Ascending aorta (tissue), 2 donors: Measurements from ENCODE around the gene DYNLRB1. TPM values are rescaled to one million over a fixed set of nuclear protein-coding genes. Genes with fewer than 3 reads are reported as not detected.

Experiments used
- DNase-seq, 2 donors: peaks; one replicate each; pipeline ENCODE4 v3.0.0-alpha.2; 2019; ENCODE audit warnings: low spot score in 2 of 2
- H3K27ac ChIP-seq, 2 donors: fragments of 200-600 bp; sonication (generic); one replicate each; pipeline ENCODE4 v1.5.1; 2016 to 2017; ENCODE audit warnings: mild to moderate bottlenecking in 1 of 2
- H3K27me3 ChIP-seq: fragments of 200-600 bp; sonication (generic); one replicate; pipeline ENCODE4 v1.5.1; 2017
- H3K36me3 ChIP-seq, 2 donors: fragments of 200-600 bp; sonication (generic); one replicate each; pipeline ENCODE4 v1.5.1; 2016
- H3K4me1 ChIP-seq, 2 donors: fragments of 200-600 bp; sonication (generic); one replicate each; pipeline ENCODE4 v1.5.1; 2016 to 2017; ENCODE audit warnings: mild to moderate bottlenecking in 1 of 2
- H3K4me3 ChIP-seq, 2 donors: fragments of 200-600 bp; sonication (generic); one replicate each; pipeline ENCODE4 v1.5.1; 2016 to 2017; ENCODE audit warnings: mild to moderate bottlenecking in 1 of 2
- H3K9me3 ChIP-seq, 2 donors: fragments of 200-600 bp; sonication (generic); one replicate each; pipeline ENCODE4 v1.5.1; 2016
- intact Hi-C: fragments of 100-400 bp; cut with DNase I; formaldehyde crosslinking; loops from one replicate; pipeline ENCODE4 v1.15.1; 2023
- total RNA-seq: library from RNA; depleted of rRNA; stranded (reverse); fragments of >200 nt; gene quantifications from one replicate; pipeline ENCODE4 v1.1.0, GENCODE V29; 2016
- TF ChIP-seq, protein P1 (sequence below), 3 experiments: fragments of 200-600 bp in 2 of 3; fragments of 450-650 bp in 1 of 3; sonication (generic) in 2 of 3; IDR thresholded peaks; one replicate each; pipeline ENCODE4 v1.5.1; 2016 to 2019; ENCODE audit warnings: antibody characterized with exemption in 3 of 3, mild to moderate bottlenecking in 1 of 3, moderate library complexity in 1 of 3

Gene DYNLRB1
- total RNA-seq, 1 donor from 2014 or later, result 148 TPM

GRCh38 chr20:34524426-34524825 is 8.2 kb downstream of the DYNLRB1 start:
- no peak overlapping the region for H3K4me3 ChIP-seq
- no peak for DNase-seq
- H3K36me3 ChIP-seq, result peaks cover 27 to 29% of the 10 kb centered on the region in 2 donors
- H3K27me3 ChIP-seq, result no peaks in the 10 kb centered on the region
- H3K4me1 ChIP-seq, result peaks cover 6 to 40% of the 10 kb centered on the region in 2 donors
- peak overlapping the region; percentile 79 to 82 for H3K27ac ChIP-seq
- TF ChIP-seq, protein P1, sequence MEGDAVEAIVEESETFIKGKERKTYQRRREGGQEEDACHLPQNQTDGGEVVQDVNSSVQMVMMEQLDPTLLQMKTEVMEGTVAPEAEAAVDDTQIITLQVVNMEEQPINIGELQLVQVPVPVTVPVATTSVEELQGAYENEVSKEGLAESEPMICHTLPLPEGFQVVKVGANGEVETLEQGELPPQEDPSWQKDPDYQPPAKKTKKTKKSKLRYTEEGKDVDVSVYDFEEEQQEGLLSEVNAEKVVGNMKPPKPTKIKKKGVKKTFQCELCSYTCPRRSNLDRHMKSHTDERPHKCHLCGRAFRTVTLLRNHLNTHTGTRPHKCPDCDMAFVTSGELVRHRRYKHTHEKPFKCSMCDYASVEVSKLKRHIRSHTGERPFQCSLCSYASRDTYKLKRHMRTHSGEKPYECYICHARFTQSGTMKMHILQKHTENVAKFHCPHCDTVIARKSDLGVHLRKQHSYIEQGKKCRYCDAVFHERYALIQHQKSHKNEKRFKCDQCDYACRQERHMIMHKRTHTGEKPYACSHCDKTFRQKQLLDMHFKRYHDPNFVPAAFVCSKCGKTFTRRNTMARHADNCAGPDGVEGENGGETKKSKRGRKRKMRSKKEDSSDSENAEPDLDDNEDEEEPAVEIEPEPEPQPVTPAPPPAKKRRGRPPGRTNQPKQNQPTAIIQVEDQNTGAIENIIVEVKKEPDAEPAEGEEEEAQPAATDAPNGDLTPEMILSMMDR (IDR thresholded peaks at IDR 0.05), result no peak
- no peaks in the 10 kb centered on the region for H3K9me3 ChIP-seq
- intact Hi-C loops, result no loop called here

DNA sequence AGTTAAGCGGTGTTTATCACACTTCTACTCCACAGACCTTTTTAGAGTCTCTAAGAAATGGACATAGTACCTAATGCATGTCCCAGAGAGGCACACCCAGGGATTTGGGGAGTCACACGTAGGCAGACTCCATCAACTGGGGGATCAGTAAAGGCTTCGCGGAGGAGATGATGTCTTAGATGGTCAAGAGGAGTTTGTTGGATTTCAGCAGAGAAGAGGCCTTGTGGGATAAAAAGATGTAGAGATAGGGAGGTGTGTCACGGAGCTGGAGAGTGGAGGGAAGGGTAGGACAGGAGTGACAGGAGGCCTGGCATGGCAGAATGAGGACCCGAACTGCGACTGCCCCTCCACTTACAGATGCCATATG is 9.1 kb downstream of the DYNLRB1 start:
- Histone ChIP-seq H3K9me3 (no peaks in the 10 kb centered on the region), H3K27me3 (no peaks in the 10 kb centered on the region), H3K4me1 (peaks cover 6 to 45% of the 10 kb centered on the region in 2 donors), H3K4me3 (no peak overlapping the region), H3K27ac (peak overlapping the region; percentile 79 to 82), H3K36me3 (peaks cover 33 to 35% of the 10 kb centered on the region in 2 donors)
- TF ChIP-seq, protein P1 (IDR thresholded peaks at IDR 0.05), result no peak
- intact Hi-C loops, result no loop called here
- no peak for DNase-seq

GRCh38 chr20:34525709-34526416 is 9.6 kb downstream of the DYNLRB1 start:
- intact Hi-C loops, result no loop called here
- Histone ChIP-seq H3K4me1 (peaks cover 6 to 45% of the 10 kb centered on the region in 2 donors), H3K4me3 (no peak overlapping the region), H3K27ac (peak overlapping the region; percentile 79 to 82), H3K9me3 (no peaks in the 10 kb centered on the region), H3K27me3 (no peaks in the 10 kb centered on the region), H3K36me3 (peaks cover 38 to 39% of the 10 kb centered on the region in 2 donors)
- DNase-seq, result peak; percentile 45 to 94
- TF ChIP-seq, protein P1 (IDR thresholded peaks at IDR 0.05), result no peak

DNA sequence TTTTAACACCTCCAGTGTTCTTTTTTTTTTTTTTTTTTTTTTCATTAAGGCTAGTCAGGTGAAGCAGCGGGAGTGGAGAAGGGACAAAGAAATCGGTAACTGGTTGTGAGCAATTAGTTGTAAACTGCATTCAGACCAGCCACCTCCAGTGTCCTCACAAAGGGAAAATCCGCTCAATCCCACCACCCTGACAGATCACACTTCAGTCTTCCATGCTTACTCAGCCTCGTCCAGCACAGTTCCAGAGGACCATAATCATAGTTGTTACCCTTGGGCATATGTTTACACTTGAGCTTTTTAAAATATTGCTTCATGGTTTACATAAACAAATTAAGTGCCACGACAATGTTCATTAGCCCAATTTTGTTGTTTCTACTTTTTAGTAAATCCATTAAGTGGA is 10.2 kb downstream of the DYNLRB1 start:
- TF ChIP-seq, protein P1 (IDR thresholded peaks at IDR 0.05), result no peak
- intact Hi-C loops, result no loop called here

GRCh38 chr20:34527016-34527415 is 10.8 kb downstream of the DYNLRB1 start:
- intact Hi-C loops, result no loop called here
- H3K36me3 ChIP-seq, result peaks cover 39 to 49% of the 10 kb centered on the region in 2 donors

More for the DNA sequence above, 10.2 kb downstream of the DYNLRB1 start:
- no peaks in the 10 kb centered on the region for H3K9me3 ChIP-seq
- peaks cover 39 to 44% of the 10 kb centered on the region in 2 donors for H3K36me3 ChIP-seq
- H3K27ac ChIP-seq, result peak overlapping the region; percentile 71 to 79
- H3K4me3 ChIP-seq, result no peak overlapping the region
- H3K27me3 ChIP-seq, result no peaks in the 10 kb centered on the region
- no peak for DNase-seq
- H3K4me1 ChIP-seq, result peaks cover 6 to 48% of the 10 kb centered on the region in 2 donors

More at GRCh38 chr20:34527016-34527415, 10.8 kb downstream of the DYNLRB1 start:
- H3K9me3 ChIP-seq, result no peaks in the 10 kb centered on the region
- DNase-seq, result no peak
- peaks cover 6 to 48% of the 10 kb centered on the region in 2 donors for H3K4me1 ChIP-seq
- no peak overlapping the region for H3K4me3 ChIP-seq
- H3K27ac ChIP-seq, result peak overlapping the region; percentile 71 to 79
- H3K27me3 ChIP-seq, result no peaks in the 10 kb centered on the region
- TF ChIP-seq, protein P1 (IDR thresholded peaks at IDR 0.05), result no peak
